ENCODE results near the gene EFNA3. TPM values are rescaled to one million over a fixed set of nuclear protein-coding genes. Genes with fewer than 3 reads are reported as not detected.

EFNA3 gene
- total RNA-seq, 1 experiment from 2014 or later = 23.5 TPM

DNA sequence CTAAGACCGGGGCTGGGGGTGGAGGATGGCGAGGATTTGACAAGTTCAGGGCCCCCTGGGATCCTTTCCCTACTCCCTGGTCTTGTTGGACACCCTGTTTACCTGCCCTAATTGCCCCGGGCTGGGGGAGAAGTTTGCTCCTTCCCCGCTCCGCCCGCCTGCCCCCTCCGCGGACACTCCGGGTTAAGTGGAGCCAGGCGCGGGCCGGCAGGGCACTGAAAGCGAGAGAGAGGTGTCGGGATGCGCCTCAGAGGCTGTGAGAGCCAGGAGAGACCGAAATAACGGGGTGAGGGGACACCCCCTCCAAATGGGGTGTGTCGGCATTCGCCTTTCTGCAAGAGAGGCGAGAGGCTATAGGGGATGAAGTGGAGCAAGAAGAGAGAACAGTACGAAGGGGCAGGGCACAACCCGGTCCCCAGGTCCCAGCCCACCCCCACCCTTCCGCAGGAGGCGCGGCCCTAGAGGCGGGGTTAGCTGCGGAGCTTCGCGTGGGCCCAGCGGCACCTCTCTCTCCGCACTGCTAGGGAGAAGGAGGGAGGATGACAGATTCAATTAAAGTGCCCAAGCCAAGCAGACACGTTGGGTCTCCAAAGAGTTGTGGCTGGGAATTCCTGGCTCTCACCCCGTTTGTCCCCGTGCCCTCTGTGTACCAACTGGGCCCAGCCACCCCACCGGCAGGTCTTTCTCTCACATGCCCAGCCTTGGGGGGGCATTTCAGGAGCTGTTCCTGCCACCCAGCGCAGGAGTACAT lies 3.8 kb downstream of the EFNA3 start:
- Histone ChIP-seq H2AFZ (ENCODE audit: low read length) (peak overlapping the region; percentile 74), H4K20me1 (ENCODE audit: low read length) (no peaks in the 10 kb centered on the region), H3F3A (ENCODE audit: low read length, unreplicated experiment) (no peaks in the 10 kb centered on the region), H3K4me1 (ENCODE audit: insufficient read depth, low read length) (peaks cover 81% of the 10 kb centered on the region), H3K4me3 (ENCODE audit: low read length) (peak overlapping the region; percentile 71), H3K9ac (ENCODE audit: low read length) (no peak overlapping the region), H3K36me3 (ENCODE audit: low read depth, low read length) (no peaks in the 10 kb centered on the region), H3K79me2 (ENCODE audit: low read length) (no peaks in the 10 kb centered on the region), H3K27me3 (ENCODE audit: low read length) (peaks cover 44% of the 10 kb centered on the region), H3K27ac (ENCODE audit: low read length) (no peak overlapping the region), H3K9me2 (replicated peaks; ENCODE audit: low read length) (no peaks in the 10 kb centered on the region), H3K9me3 (ENCODE audit: low read length) (no peaks in the 10 kb centered on the region), H3K4me2 (ENCODE audit: low read length) (peak overlapping the region; percentile 80)
- ChIA-PET POLR2A (ENCODE audit: unreplicated experiment) (no interaction called here), CTCF (interaction anchor here (0.6 kb wide), 1 partner anchor 12 kb away, joined by 8 read pairs; no protein-coding TSS in a partner anchor)
- intact Hi-C loops (cut with micrococcal nuclease) = no loop called here
- BruUV-seq (replicated peaks) = no TSS peak
- 0 out of 2 replicates have a peak, but pooled peaks have one; percentile 9 for TF ChIP-seq EZH2phosphoT487 (IDR thresholded peaks at IDR 0.05; ENCODE audit: borderline replicate concordance, low read length)
- TF ChIP-seq, protein P1, sequence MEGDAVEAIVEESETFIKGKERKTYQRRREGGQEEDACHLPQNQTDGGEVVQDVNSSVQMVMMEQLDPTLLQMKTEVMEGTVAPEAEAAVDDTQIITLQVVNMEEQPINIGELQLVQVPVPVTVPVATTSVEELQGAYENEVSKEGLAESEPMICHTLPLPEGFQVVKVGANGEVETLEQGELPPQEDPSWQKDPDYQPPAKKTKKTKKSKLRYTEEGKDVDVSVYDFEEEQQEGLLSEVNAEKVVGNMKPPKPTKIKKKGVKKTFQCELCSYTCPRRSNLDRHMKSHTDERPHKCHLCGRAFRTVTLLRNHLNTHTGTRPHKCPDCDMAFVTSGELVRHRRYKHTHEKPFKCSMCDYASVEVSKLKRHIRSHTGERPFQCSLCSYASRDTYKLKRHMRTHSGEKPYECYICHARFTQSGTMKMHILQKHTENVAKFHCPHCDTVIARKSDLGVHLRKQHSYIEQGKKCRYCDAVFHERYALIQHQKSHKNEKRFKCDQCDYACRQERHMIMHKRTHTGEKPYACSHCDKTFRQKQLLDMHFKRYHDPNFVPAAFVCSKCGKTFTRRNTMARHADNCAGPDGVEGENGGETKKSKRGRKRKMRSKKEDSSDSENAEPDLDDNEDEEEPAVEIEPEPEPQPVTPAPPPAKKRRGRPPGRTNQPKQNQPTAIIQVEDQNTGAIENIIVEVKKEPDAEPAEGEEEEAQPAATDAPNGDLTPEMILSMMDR (conservative IDR thresholded peaks at IDR 0.05; ENCODE audit: low read depth, low read length) = no peak
- no peak for ATAC-seq
- DNase-seq = no peak

GRCh38 chr1:155083052-155083541 lies 4.5 kb downstream of the EFNA3 start:
- DNase-seq = peak; percentile 59
- Histone ChIP-seq H3K27me3 (ENCODE audit: low read length) (peaks cover 44% of the 10 kb centered on the region), H3K4me2 (ENCODE audit: low read length) (peak overlapping the region; percentile 80), H3K9ac (ENCODE audit: low read length) (no peak overlapping the region), H2AFZ (ENCODE audit: low read length) (peak overlapping the region; percentile 41; the same call in 1 of the 2 replicates), H3K9me2 (replicated peaks; ENCODE audit: low read length) (no peaks in the 10 kb centered on the region), H3K4me1 (ENCODE audit: insufficient read depth, low read length) (peaks cover 77% of the 10 kb centered on the region), H3K27ac (ENCODE audit: low read length) (no peak overlapping the region), H3K4me3 (ENCODE audit: low read length) (peak overlapping the region; percentile 71; the same call in 1 of the 2 replicates), H3K36me3 (ENCODE audit: low read depth, low read length) (no peaks in the 10 kb centered on the region), H3K79me2 (ENCODE audit: low read length) (no peaks in the 10 kb centered on the region), H3K9me3 (ENCODE audit: low read length) (no peaks in the 10 kb centered on the region), H3F3A (ENCODE audit: low read length, unreplicated experiment) (no peaks in the 10 kb centered on the region), H4K20me1 (ENCODE audit: low read length) (no peaks in the 10 kb centered on the region)
- TF ChIP-seq EZH2phosphoT487 (IDR thresholded peaks at IDR 0.05; ENCODE audit: borderline replicate concordance, low read length) (no peak), EZH2 (IDR thresholded peaks at IDR 0.05; ENCODE audit: low read length, unreplicated experiment) (no peak)
- TF ChIP-seq, protein P1 (conservative IDR thresholded peaks at IDR 0.05; ENCODE audit: low read depth, low read length) = no peak
- ATAC-seq = no peak
- intact Hi-C loops (cut with micrococcal nuclease) = no loop called here
- BruUV-seq (replicated peaks) = no TSS peak
- ChIA-PET CTCF (interaction anchor here (0.6 kb wide), 1 partner anchor 12 kb away, joined by 8 read pairs; no protein-coding TSS in a partner anchor), POLR2A (ENCODE audit: unreplicated experiment) (no interaction called here)

Measured in PC-3 (cell line).